ENCODE measurements around the gene YY1AP1.
"Not testable (repeated sequence)": the region's sequence is repeated elsewhere in the genome, so short reads cannot be mapped to it uniquely, and the experiment has no call there.

GRCh38 chr1:155715056-155715455 is 26.5 kb upstream of the YY1AP1 start:
- not testable (repeated sequence) for TF ChIP-seq CTCF (IDR thresholded peaks at IDR 0.05; ENCODE audit: poor library complexity); EZH2 (IDR thresholded peaks at IDR 0.05; ENCODE audit: borderline replicate concordance)
